Type B pancreatic cell (in vitro differentiated cells): ENCODE data around the gene OTOA. TPM values are rescaled to one million over a fixed set of nuclear protein-coding genes. Genes with fewer than 3 reads are reported as not detected.
"Not testable (repeated sequence)": the region's sequence is repeated elsewhere in the genome, so short reads cannot be mapped to it uniquely, and the experiment has no call there.

Experiments used
- DNase-seq: peaks from one replicate; pipeline ENCODE4 v3.0.0; 2021; ENCODE audit warnings: mixed read lengths; ENCODE audit not compliant: unreplicated experiment; ENCODE audit errors: extremely low spot score
- H3K27ac Mint-ChIP-seq: 2 replicates; pipeline ENCODE4 v1.8.0; 2021; ENCODE audit warnings: mild to moderate bottlenecking, mixed read lengths
- H3K27me3 Mint-ChIP-seq: 2 replicates; pipeline ENCODE4 v1.8.0; 2021; ENCODE audit warnings: mixed read lengths
- H3K36me3 Mint-ChIP-seq: 2 replicates; pipeline ENCODE4 v1.8.0; 2021; ENCODE audit warnings: mixed read lengths
- H3K4me1 Mint-ChIP-seq: one replicate; pipeline ENCODE4 v1.8.0; 2021; ENCODE audit warnings: mixed read lengths; ENCODE audit not compliant: unreplicated experiment
- H3K4me3 Mint-ChIP-seq: 2 replicates; pipeline ENCODE4 v1.8.0; 2021; ENCODE audit warnings: mild to moderate bottlenecking, mixed read lengths
- H3K9me3 Mint-ChIP-seq: 2 replicates; pipeline ENCODE4 v1.8.0; 2021; ENCODE audit warnings: mixed read lengths
- CTCF ChIP-seq: fragments of 200-600 bp; sonication (generic); conservative IDR thresholded peaks from 2 replicates; pipeline ENCODE4 v1.5.0; 2021; ENCODE audit warnings: antibody characterized with exemption, mild to moderate bottlenecking
- total RNA-seq: library from RNA; stranded (reverse); gene quantifications from 2 replicates; pipeline ENCODE4 v1.2.1, GENCODE V29; 2021; ENCODE audit warnings: low replicate concordance

Gene OTOA
- total RNA-seq, 1 donor from 2014 or later, result 0.17 TPM

GRCh38 chr16:21647562-21648164 lies 16.1 kb upstream of the OTOA start:
- H3K27me3 Mint-ChIP-seq, result no peaks in the 10 kb centered on the region
- H3K4me3 Mint-ChIP-seq, result no peak overlapping the region
- H3K36me3 Mint-ChIP-seq, result peaks cover 6% of the 10 kb centered on the region
- H3K4me1 Mint-ChIP-seq, result peaks cover 4% of the 10 kb centered on the region
- TF ChIP-seq CTCF, result no peak
- peak; percentile 16 for DNase-seq
- H3K27ac Mint-ChIP-seq, result no peak overlapping the region
- H3K9me3 Mint-ChIP-seq, result no peaks in the 10 kb centered on the region

GRCh38 chr16:21649826-21650406 lies 13.9 kb upstream of the OTOA start:
- H3K27me3 Mint-ChIP-seq, result not testable (repeated sequence)

GRCh38 chr16:21650521-21650920 lies 13.2 kb upstream of the OTOA start:
- DNase-seq, result no peak
- no peak overlapping the region for H3K27ac Mint-ChIP-seq
- peaks cover 9% of the 10 kb centered on the region for H3K4me1 Mint-ChIP-seq
- H3K36me3 Mint-ChIP-seq, result peaks cover 10% of the 10 kb centered on the region
- no peak overlapping the region for H3K4me3 Mint-ChIP-seq
- TF ChIP-seq CTCF, result no peak
- H3K27me3 Mint-ChIP-seq, result no peaks in the 10 kb centered on the region
- no peaks in the 10 kb centered on the region for H3K9me3 Mint-ChIP-seq

More at GRCh38 chr16:21649826-21650406, 13.9 kb upstream of the OTOA start:
- not testable (repeated sequence) for H3K27ac Mint-ChIP-seq, H3K9me3 Mint-ChIP-seq, DNase-seq, H3K4me3 Mint-ChIP-seq, H3K4me1 Mint-ChIP-seq
- H3K36me3 Mint-ChIP-seq, result peaks cover 10% of the 10 kb centered on the region

GRCh38 chr16:21651515-21651914 lies 12.3 kb upstream of the OTOA start:
- H3K27ac Mint-ChIP-seq, result no peak overlapping the region
- peaks cover 15% of the 10 kb centered on the region for H3K36me3 Mint-ChIP-seq
- H3K9me3 Mint-ChIP-seq, result no peaks in the 10 kb centered on the region
- DNase-seq, result no peak
- no peak overlapping the region for H3K4me3 Mint-ChIP-seq
- peaks cover 13% of the 10 kb centered on the region for H3K4me1 Mint-ChIP-seq
- no peaks in the 10 kb centered on the region for H3K27me3 Mint-ChIP-seq
- TF ChIP-seq CTCF, result no peak

GRCh38 chr16:21652453-21652852 lies 11.3 kb upstream of the OTOA start, which contains the start of gene IGSF6:
Gene IGSF6 (minus strand): TSS chr16:21652608. CDS start chr16:21652598, 10 bp downstream.
- Mint-ChIP-seq H3K36me3 (peaks cover 15% of the 10 kb centered on the region), H3K27me3 (no peaks in the 10 kb centered on the region)

More at GRCh38 chr16:21652453-21652852, 11.3 kb upstream of the OTOA start, which contains the start of gene IGSF6:
- Mint-ChIP-seq H3K27ac (no peak within 1 kb of the TSS), H3K4me1 (peaks cover 23% of the 10 kb centered on the region), H3K4me3 (no peak within 1 kb of the TSS), H3K9me3 (no peaks in the 10 kb centered on the region)
- TF ChIP-seq CTCF, result no peak
- DNase-seq, result no peak
